GM19463 (cell line): ENCODE data around the gene TCF23.
"Not testable (repeated sequence)": the region's sequence is repeated elsewhere in the genome, so short reads cannot be mapped to it uniquely, and the experiment has no call there.

ENCODE experiments used
- ATAC-seq: cut with Tn5 transposase; IDR thresholded peaks from one replicate; pipeline ENCODE4 v1.9.1; 2021; ENCODE audit warnings: mild to moderate bottlenecking, moderate library complexity; ENCODE audit not compliant: unreplicated experiment

The TCF23 gene

DNA sequence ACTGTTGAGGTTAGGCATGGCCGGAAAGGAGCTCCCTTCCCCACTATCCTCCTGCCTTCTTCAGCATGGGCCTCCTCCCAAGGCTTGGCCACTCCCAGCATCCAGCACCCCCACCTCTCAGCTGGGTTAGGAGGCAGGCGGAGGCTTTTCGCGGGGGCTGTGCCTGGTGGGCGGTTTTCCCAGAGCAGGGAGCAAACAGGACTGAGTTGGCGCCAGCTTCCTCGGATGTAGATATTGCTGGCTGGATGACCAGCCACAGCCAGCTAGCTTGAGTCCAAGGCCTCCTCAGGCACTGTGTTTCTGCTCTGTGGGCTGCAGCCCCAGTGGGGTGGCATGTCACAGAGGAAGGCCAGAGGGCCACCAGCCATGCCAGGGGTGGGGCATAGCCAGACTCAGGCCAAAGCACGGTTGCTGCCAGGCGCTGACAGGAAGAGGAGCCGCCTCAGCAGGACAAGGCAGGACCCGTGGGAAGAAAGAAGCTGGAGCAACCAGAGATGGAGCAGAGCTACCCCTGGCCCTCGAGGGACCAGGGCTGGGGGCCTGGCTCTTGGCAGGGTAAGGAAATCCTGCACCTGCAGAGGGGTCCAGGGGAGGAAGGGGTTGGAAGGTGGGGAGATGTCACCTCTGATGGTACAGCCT lies at the start of gene TCF23:
Gene TCF23 (plus strand): TSS at position 204 of the 639 bp plus-strand sequence. CDS start 130 bp downstream, at position 334.
- no peak for ATAC-seq

- ATAC-seq, result no peak
Measured at GRCh38 chr2:27099334-27099955, 49.4 kb upstream of the TCF23 start.

DNA sequence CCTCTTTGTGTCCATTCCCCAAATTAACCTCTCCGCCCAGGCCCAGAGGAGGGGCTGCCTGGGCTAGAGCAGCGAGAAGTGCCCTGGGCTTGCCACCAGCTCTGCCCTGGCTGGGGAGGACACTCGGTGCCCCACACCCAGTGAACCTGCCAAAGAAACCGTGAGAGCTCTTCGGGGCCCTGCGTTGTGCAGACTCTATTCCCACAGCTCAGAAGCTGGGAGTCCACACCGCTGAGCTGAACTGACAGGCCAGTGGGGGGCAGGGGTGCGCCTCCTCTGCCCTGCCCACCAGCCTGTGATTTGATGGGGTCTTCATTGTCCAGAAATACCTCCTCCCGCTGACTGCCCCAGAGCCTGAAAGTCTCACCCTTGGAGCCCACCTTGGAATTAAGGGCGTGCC lies 48.8 kb upstream of the TCF23 start:
- no peak for ATAC-seq

- ATAC-seq, result no peak
Measured at GRCh38 chr2:27102329-27102728, 46.5 kb upstream of the TCF23 start.

GRCh38 chr2:27105981-27106380 lies 42.8 kb upstream of the TCF23 start:
- ATAC-seq, result no peak

GRCh38 chr2:27108221-27108620 lies 40.6 kb upstream of the TCF23 start:
- ATAC-seq, result no peak

GRCh38 chr2:27109083-27109482 lies 39.7 kb upstream of the TCF23 start:
- no peak for ATAC-seq

- ATAC-seq, result not testable (repeated sequence)
Measured at GRCh38 chr2:27110603-27111352, 38.0 kb upstream of the TCF23 start.

- not testable (repeated sequence) for ATAC-seq
Measured at GRCh38 chr2:27111392-27112078, 37.3 kb upstream of the TCF23 start.

DNA sequence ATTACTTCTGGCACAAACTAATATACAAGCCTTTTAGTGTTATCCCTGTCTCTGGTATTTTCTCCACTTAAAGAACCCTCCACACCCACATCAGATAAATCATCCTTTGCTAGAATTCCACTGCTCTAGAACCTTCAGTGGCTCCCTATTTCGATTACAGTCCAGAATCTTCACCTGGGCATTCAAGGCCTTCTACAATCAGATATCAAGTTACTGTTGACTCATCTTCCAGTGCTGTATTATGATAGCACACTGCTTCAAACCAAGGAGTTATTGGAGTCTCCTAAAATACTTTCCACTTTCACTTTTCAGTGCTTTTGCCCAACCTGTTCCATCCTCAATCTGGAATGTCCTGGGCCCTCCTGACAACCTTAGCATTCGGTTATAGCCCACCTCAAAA lies 33.3 kb upstream of the TCF23 start:
- no peak for ATAC-seq

DNA sequence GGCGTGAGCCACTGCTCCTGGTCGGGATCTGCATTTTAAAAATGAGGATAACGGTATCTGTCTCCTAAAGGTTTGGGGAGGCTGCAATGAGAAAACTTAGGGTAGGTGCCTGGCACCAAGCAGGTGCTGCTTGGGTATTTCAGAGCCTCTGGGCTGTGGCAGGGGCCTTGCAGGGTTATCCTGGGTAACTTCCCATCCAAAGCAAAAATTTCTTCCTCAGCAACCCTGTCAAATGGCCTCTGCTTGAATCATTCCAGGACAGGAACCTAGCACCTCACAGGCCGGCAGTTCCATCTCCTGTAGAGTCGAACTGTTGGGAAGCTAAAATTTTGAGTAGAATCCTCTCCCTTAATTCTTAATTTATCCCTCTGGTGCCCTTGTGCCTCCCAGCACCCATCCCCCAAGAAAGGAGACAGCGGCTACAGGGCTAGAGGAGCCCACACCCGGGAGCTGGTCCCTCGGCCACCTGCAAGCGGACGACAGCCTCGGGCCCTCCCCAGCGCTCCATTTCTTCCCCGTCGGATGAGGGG lies 30.7 kb upstream of the TCF23 start:
- no peak for ATAC-seq

DNA sequence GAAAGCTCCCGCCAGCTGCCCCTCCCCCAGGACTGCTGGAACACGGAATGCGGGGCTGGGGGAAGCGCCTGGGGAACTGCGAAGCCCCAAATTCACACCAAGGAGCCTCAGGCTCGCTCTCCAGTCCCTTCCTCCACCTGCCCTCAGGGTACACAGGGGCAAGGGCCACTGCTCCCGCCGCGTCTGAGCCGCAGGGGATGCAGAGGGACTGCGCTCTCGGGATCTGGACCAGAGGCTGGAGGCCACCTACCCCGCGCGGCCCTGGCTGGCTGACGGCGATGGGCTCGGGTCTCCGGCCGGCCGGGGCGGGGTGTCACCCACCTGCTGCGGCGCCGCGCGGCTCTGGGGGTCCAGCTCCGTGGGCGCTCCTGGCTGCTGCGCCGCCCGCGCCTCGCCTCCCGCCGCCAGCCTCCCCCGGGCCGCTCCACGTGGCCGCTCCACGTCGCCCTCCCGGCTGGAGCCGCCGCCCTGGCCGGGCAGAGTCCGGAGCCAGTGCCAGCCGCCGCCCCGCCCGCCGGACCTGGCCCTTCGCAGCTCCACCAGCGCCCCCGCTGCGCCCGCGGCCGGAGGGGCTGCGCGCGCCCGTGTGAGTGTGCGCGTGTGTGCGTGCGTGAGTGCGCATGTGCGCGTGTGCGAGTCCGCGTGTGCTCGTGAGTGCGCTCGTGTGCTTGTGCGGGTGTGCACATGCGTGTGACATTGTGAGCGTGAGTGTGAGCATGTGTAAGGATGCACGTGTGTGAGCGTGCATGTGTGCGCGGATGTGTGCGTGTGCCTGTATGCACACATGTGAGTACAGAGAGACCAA lies 30.1 kb upstream of the TCF23 start, which contains the start of gene CGREF1:
Gene CGREF1 (minus strand): TSS at position 604 of the 805 bp plus-strand sequence. CDS start 14,762 bp downstream, outside the sequence.
- ATAC-seq, result no peak

DNA sequence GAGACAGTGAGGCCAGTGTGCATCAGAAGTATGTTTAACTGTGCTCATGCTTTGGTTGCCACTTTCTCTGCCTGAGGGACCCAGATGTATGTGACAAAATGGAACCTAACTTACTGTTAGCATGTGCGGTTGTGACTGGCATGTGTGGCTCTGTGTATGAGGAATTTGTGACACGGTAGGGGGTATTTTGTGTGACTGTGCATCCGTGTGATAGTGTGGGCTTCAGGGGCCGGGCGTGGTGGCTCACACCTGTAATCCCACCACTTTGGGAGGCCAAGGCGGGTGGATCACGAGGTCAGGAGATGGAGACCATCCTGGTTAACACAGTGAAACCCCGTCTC lies 29.5 kb upstream of the TCF23 start:
- not testable (repeated sequence) for ATAC-seq

DNA sequence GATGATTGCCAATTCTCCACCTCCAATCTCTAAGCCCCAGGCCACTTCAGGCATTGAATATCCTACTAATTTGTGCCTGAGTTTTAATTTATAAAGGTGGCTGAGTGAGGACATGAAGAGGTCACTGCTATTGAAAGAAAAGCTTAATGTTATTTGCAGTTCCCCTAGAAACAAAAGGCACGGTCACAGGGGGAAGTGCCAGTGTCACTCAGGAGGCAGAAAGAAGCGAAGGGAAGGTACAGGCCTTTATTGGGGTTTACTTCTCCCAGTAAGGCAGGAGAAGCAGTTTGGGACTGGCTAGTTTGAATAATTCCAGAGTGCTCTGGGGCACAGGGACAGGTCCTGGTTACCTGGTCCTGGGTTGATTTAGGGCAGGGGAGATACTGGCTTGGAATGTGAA lies 26.9 kb upstream of the TCF23 start:
- ATAC-seq, result no peak

DNA sequence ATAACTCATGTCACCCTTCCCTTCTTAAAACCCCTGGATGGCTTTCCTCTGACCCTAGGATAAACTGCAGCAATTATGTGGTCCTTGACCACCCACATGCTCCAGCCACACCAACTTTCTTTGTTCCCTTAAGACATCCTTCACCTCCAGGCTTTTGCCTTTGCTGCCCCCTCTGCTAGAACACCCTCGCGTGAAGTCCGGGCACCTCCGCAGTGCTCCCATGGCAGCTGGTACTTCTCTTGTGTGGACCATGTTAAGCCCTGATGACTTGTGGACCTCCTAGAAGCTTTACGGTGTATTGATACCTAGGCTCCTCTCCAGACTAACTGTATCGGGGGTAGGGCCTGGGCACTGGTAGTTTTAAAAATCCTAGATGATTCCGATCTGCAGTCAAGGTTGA lies 26.0 kb upstream of the TCF23 start:
- ATAC-seq, result no peak

DNA sequence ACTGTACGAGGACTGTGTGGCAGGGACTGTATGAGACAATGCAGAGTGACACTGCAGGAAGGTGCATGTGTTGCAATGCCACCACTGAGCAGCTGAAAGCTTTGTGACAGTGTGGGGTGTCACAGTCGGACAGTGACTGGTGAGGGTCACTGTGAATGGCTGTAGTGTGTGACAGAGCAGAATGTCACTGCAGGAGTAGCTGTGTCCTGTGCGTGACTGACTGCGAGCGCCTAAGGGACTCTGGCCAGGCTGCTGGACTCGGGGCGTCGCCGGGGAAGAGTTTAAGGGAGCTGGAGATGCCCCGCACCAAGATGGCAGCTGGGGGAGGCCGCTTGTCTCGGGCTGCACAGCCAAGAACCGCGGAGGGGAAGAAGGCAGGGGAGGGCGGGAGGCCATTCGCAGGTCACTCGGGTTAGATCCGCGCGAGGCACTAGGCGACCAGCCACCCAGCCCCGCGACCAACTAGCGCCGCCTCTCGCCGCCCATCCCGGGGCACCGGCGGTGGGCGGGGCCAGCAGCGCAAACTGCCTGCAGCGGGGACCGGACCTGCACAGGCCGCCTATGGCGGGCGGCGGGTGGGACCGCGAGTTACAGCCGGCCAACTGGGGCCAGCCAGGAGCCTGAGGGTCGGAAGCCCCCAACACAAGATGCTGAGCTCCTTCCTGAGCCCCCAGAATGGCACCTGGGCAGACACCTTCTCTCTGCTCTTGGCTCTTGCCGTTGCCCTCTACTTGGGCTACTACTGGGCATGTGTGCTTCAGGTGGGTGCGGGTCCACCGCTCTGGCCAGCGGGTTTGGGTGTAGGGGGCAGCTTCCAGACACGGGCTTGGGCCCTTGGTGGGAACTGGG lies 25.3 kb upstream of the TCF23 start, which contains the start of gene ABHD1:
Gene ABHD1 (plus strand): TSS at position 514 of the 849 bp plus-strand sequence. CDS start 134 bp downstream, at position 648.
- peak; percentile 56 for ATAC-seq

GRCh38 chr2:27125104-27125503 lies 23.7 kb upstream of the TCF23 start:
- no peak for ATAC-seq

DNA sequence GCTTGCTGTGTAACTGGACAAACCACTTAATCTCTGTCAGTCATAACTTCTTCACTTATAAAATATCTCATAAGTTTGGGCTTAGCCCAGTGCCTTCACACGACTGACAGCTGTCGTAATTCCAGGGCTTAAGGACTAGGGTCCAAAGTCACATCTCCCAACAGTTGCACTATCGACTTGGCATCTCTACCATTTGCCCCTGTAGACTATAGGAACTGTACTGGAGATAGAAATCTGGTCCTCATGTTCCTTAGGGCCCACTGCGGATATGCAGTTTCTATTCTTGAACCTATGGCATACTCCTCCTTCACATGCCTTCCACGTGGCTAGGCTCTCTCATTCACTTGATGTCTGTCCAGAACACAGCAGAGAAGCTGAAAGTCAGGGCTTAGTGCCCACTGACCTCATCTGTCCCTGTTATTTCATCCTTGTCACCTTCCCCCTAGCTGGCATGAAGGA lies 22.5 kb upstream of the TCF23 start:
- ATAC-seq, result no peak
